Measurements from ENCODE around the gene EMC10.
A peak's percentile ranks its signal among the peaks of the same experiment; 100 is the strongest.

The EMC10 gene

GRCh38 chr19:50476224-50476906 lies at the start of gene EMC10, which contains the start of gene GARIN5A:
TSS of gene EMC10 (plus strand) at chr19:50476507. CDS start at chr19:50476545, 38 bp downstream.
TSS of gene GARIN5A (minus strand) at chr19:50476848. CDS start at chr19:50476388, 460 bp downstream.
- peaks cover 51% of the 10 kb centered on the region for H3K36me3 Mint-ChIP-seq (ENCODE audit: low read depth)
- intact Hi-C loops (cut with micrococcal nuclease) = loop anchor here (1.0 kb wide), 2 partner anchors 35 to 147 kb away; partner anchors contain the start of genes JOSD2 and KCNC3
- peak within 1 kb of the TSS; percentile 93 for H3K4me3 Mint-ChIP-seq
- H3K27me3 Mint-ChIP-seq = peaks cover 5% of the 10 kb centered on the region
- no peaks in the 10 kb centered on the region for H3K9me3 Mint-ChIP-seq
- peak within 1 kb of the TSS; percentile 88 for H3K27ac Mint-ChIP-seq
- peaks cover 20% of the 10 kb centered on the region for H3K4me1 Mint-ChIP-seq (ENCODE audit: low read depth)

GRCh38 chr19:50427318-50427925 lies 48.9 kb upstream of the EMC10 start:
- intact Hi-C loops (cut with micrococcal nuclease) = no loop called here
- peaks cover 6% of the 10 kb centered on the region for H3K36me3 Mint-ChIP-seq (ENCODE audit: low read depth)
- H3K4me3 Mint-ChIP-seq = peak overlapping the region; percentile 64
- H3K9me3 Mint-ChIP-seq = no peaks in the 10 kb centered on the region
- H3K27ac Mint-ChIP-seq = peak overlapping the region; percentile 99
- peaks cover 40% of the 10 kb centered on the region for H3K4me1 Mint-ChIP-seq (ENCODE audit: low read depth)
- H3K27me3 Mint-ChIP-seq = peaks cover 1% of the 10 kb centered on the region

- Mint-ChIP-seq H3K27me3 (peaks cover 7% of the 10 kb centered on the region), H3K27ac (peak overlapping the region; percentile 99), H3K4me1 (ENCODE audit: low read depth) (peaks cover 46% of the 10 kb centered on the region), H3K4me3 (peak overlapping the region; percentile 64), H3K36me3 (ENCODE audit: low read depth) (peaks cover 6% of the 10 kb centered on the region), H3K9me3 (no peaks in the 10 kb centered on the region)
- intact Hi-C loops (cut with micrococcal nuclease) = no loop called here
These were observed 48.3 kb upstream of the EMC10 start for GRCh38 chr19:50427997-50428425.

DNA sequence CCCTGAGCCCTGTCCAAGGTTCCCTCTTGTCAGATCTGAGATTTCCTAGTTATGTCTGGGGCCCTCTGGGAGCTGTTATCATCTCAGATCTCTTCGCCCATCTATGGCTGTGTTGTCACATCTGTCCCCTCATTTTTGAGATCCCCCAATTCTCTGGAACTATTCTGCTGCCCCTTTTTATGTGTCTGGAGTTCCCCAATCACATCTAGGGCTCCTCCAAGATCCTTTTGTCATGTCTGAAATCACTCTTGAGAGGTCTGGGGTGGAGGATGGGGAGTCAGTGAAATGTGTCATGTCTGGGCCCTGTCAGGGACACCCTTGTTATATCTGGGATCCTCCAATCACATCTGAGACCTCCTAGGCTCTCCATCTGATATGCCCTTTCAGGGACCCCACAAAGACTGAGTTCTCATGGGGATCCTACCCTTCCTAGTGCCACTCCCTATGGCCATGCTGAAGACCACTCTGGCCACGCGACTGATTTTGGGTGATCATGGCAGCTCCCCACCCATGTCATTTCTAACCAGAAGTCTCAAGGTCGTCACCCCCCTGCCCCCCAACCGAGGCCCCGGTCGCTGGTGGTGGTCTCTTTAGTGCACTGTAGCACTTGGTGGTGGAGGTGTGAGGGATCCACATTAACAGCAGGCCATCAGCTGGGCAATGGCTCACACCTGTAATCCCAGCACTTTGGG lies 47.4 kb upstream of the EMC10 start:
- Mint-ChIP-seq H3K4me1 (ENCODE audit: low read depth) (peaks cover 49% of the 10 kb centered on the region), H3K4me3 (peak overlapping the region; percentile 64), H3K9me3 (no peaks in the 10 kb centered on the region), H3K27me3 (peaks cover 16% of the 10 kb centered on the region), H3K27ac (peak overlapping the region; percentile 99), H3K36me3 (ENCODE audit: low read depth) (peaks cover 6% of the 10 kb centered on the region)
- intact Hi-C loops (cut with micrococcal nuclease) = no loop called here

DNA sequence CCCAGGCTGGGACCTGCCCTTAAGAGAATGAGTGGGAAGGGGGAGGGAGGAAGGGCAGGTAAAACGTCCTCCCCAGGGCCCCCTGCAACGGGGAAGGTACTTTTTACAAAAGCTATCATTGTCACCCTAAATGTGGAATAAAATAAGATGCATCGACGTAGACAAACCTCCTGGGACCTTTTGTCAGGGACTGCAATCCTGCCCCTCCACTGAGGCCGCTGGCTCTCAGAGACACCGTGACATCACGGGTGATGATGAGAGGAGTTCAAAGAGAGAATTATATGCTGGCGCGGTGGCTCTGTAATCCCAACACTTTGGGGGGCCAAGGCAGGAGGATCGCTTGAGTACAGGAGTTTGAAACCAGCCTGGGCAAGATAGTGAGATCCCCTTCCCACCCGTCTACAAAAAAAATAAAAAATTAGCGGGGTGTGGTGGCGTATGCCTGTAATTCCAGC lies 45.4 kb upstream of the EMC10 start:
- Mint-ChIP-seq H3K27ac (peak overlapping the region; percentile 99), H3K36me3 (ENCODE audit: low read depth) (peaks cover 6% of the 10 kb centered on the region), H3K4me3 (peak overlapping the region; percentile 80), H3K27me3 (peaks cover 23% of the 10 kb centered on the region), H3K9me3 (no peaks in the 10 kb centered on the region), H3K4me1 (ENCODE audit: low read depth) (peaks cover 56% of the 10 kb centered on the region)
- intact Hi-C loops (cut with micrococcal nuclease) = loop anchor here (1.0 kb wide), 2 partner anchors 16 to 47 kb away; partner anchors contain the start of gene POLD1

DNA sequence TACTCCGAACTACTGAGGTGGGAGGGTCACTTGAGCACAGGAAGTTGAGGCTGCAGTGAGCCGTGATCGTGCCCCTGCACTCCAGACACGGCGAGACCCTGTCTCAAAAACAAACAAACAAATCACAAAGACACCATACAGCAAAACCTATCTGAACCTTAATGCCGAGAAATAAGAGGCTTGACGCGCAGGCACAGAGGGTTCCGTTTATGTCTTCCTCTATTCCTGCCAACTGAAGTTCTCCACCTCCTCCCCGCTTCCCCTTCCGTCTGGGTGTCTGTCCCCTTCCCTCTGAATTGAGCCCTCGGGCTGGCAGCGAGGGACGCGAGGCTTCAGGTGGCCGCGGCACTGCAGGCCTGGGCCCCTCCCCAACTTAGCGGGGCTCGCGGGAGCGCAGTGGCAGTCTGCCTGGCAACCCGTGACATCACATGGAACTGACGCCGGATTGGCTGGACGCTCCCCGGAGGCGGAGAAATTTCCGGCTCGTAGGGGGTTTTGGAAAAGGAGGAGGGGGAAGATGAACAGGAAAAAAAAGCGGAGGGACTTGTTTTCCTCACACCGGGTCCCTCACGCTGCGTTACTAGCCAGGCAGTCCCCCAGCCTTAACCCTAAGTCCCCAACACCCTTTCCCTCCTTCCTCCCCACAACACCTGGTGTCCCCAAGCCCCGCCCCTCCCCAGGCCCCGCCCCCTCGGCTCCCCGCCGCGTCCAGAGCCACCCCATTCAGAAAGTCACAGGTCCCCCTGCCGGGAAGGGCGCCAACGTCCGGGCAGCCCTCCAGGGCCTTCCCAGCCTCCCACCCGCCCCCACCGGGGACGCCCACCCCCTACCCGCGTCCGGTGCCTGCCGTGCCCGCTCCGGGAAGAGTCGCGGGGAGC lies 44.7 kb upstream of the EMC10 start:
- Mint-ChIP-seq H3K27ac (peak overlapping the region; percentile 99), H3K4me3 (peak overlapping the region; percentile 80), H3K9me3 (no peaks in the 10 kb centered on the region), H3K4me1 (ENCODE audit: low read depth) (peaks cover 59% of the 10 kb centered on the region), H3K36me3 (ENCODE audit: low read depth) (peaks cover 6% of the 10 kb centered on the region), H3K27me3 (peaks cover 29% of the 10 kb centered on the region)
- intact Hi-C loops (cut with micrococcal nuclease) = loop anchor here (1.0 kb wide), 2 partner anchors 16 to 47 kb away; partner anchors contain the start of gene POLD1

GRCh38 chr19:50432221-50433028 lies 43.9 kb upstream of the EMC10 start, which contains the start of gene MYBPC2:
TSS of gene MYBPC2 (plus strand) at chr19:50432892. CDS start at chr19:50432954, 62 bp downstream.
- peak within 1 kb of the TSS; percentile 80 for H3K4me3 Mint-ChIP-seq

DNA sequence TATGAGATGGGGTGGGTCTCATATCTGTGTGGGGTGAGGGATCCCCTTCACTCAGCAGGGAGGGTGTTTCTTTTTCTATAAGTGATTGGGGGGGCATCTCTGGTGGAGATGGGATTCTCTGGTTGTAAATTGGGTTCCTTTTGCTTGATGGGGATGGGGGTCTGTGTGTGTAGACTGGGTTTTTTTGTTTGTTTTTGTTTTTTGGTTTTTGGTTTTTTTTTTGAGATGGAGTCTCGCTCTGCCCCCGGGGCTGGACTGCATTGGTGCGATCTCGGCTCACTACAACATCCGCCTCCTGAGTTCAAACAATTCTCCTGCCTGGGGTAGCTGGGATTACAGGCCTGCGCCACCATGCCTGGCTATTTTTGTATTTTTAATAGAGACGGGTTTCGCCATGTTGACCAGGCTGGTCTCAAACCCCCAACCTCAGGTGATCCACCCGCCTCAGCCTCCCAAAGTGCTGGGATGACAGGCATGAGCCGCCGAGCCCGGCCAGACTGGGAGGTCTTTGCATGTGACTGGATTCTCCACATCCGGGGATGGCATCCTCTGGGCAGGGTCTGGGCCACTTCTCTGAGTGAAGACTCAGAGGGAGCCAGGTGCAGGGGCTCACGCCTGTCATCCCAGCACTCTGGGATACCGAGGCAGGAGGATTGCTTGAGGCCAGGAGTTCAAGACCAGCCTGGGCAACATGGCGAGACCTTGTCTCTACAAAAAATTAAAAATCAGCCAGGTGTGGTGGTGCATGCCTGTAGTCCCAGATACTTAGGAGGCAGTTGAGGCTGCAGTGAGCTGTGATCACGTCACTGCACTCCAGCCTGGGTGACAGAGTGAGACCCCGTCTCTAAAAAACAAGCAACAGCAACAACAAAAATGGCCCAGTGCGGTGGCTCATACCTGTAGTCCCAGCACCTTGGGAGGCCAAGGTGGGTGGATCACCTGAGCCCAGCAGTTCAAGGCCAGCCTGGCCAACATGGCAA lies 42.8 kb upstream of the EMC10 start:
- H3K9me3 Mint-ChIP-seq = no peaks in the 10 kb centered on the region
- peak overlapping the region; percentile 57 for H3K4me3 Mint-ChIP-seq
- H3K4me1 Mint-ChIP-seq (ENCODE audit: low read depth) = peaks cover 53% of the 10 kb centered on the region
- intact Hi-C loops (cut with micrococcal nuclease) = no loop called here
- peaks cover 6% of the 10 kb centered on the region for H3K36me3 Mint-ChIP-seq (ENCODE audit: low read depth)
- peak overlapping the region; percentile 99 for H3K27ac Mint-ChIP-seq
- peaks cover 41% of the 10 kb centered on the region for H3K27me3 Mint-ChIP-seq

More at GRCh38 chr19:50432221-50433028, 43.9 kb upstream of the EMC10 start, which contains the start of gene MYBPC2:
- peaks cover 59% of the 10 kb centered on the region for H3K4me1 Mint-ChIP-seq (ENCODE audit: low read depth)
- peaks cover 6% of the 10 kb centered on the region for H3K36me3 Mint-ChIP-seq (ENCODE audit: low read depth)
- no peaks in the 10 kb centered on the region for H3K9me3 Mint-ChIP-seq
- H3K27me3 Mint-ChIP-seq = peaks cover 35% of the 10 kb centered on the region
- H3K27ac Mint-ChIP-seq = peak within 1 kb of the TSS; percentile 99
- intact Hi-C loops (cut with micrococcal nuclease) = no loop called here

DNA sequence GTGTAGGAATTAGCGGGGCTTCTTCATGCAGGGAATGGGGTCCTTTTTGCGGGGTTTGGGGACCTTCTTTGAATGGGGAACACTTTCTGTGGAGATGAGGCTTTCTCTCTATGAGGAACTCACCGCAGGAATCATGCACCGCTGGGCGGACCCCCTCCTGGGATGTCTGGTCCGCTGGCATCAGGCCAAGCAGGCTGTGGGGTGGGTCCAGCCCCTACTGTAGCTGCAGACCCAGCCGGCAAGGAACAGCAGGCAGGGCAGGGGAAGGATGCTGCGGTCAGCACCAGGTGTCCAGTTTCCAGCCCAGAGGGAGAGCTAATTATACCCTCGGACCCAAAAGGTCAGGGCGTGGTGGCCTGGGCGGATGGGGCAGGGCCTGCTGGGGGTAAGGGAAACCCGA lies 41.8 kb upstream of the EMC10 start:
- H3K9me3 Mint-ChIP-seq = no peaks in the 10 kb centered on the region
- H3K27me3 Mint-ChIP-seq = peaks cover 47% of the 10 kb centered on the region
- H3K4me3 Mint-ChIP-seq = no peak overlapping the region
- peaks cover 43% of the 10 kb centered on the region for H3K4me1 Mint-ChIP-seq (ENCODE audit: low read depth)
- H3K36me3 Mint-ChIP-seq (ENCODE audit: low read depth) = peaks cover 6% of the 10 kb centered on the region
- no peak overlapping the region for H3K27ac Mint-ChIP-seq
- intact Hi-C loops (cut with micrococcal nuclease) = no loop called here

GRCh38 chr19:50435221-50435620 lies 41.1 kb upstream of the EMC10 start:
- peaks cover 6% of the 10 kb centered on the region for H3K36me3 Mint-ChIP-seq (ENCODE audit: low read depth)
- peaks cover 51% of the 10 kb centered on the region for H3K27me3 Mint-ChIP-seq
- H3K4me1 Mint-ChIP-seq (ENCODE audit: low read depth) = peaks cover 36% of the 10 kb centered on the region
- H3K9me3 Mint-ChIP-seq = no peaks in the 10 kb centered on the region
- no peak overlapping the region for H3K4me3 Mint-ChIP-seq
- no peak overlapping the region for H3K27ac Mint-ChIP-seq
- intact Hi-C loops (cut with micrococcal nuclease) = no loop called here

DNA sequence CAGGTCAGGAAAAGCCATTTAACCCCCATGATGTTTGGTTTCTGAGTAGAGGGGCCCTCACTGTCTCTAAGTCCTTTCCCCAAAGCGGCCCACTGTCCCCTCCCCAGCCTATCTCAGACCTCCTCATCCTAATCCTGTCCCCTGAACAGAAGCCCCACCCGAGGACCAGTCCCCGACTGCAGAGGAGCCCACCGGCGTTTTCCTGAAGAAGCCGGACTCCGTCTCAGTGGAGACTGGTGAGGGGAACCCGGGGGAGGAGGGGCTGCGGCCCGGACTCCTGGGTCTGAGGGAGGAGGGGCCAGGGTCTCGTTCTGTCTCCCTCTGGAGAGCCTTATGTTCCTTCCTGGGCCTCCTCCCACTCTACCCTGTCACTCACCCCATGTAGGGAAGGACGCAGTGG lies 40.7 kb upstream of the EMC10 start:
- intact Hi-C loops (cut with micrococcal nuclease) = no loop called here
- Mint-ChIP-seq H3K27ac (no peak overlapping the region), H3K27me3 (peaks cover 53% of the 10 kb centered on the region), H3K4me1 (ENCODE audit: low read depth) (peaks cover 32% of the 10 kb centered on the region), H3K4me3 (no peak overlapping the region), H3K36me3 (ENCODE audit: low read depth) (peaks cover 6% of the 10 kb centered on the region), H3K9me3 (no peaks in the 10 kb centered on the region)

Measured in dendritic cell treated with granulocyte-macrophage colony-stimulating factor and Interleukin-4, amounts not matched to agents 40 ng/mL and 50 ng/mL, for 4 days (primary cell).